Stimulated activated CD4-positive, alpha-beta T cell treated with anti-CD3 and anti-CD28 coated beads, Interleukin-15, amount 100 ng/mL, for 48 hours (primary cell): ENCODE measurements around the gene MANSC1.

Source experiments
- DNase-seq, 2 donors: peaks; one replicate each; pipeline ENCODE4 v3.0.0-alpha.2; 2020; ENCODE audit warnings: low read depth in 2 of 2

MANSC1 gene

DNA sequence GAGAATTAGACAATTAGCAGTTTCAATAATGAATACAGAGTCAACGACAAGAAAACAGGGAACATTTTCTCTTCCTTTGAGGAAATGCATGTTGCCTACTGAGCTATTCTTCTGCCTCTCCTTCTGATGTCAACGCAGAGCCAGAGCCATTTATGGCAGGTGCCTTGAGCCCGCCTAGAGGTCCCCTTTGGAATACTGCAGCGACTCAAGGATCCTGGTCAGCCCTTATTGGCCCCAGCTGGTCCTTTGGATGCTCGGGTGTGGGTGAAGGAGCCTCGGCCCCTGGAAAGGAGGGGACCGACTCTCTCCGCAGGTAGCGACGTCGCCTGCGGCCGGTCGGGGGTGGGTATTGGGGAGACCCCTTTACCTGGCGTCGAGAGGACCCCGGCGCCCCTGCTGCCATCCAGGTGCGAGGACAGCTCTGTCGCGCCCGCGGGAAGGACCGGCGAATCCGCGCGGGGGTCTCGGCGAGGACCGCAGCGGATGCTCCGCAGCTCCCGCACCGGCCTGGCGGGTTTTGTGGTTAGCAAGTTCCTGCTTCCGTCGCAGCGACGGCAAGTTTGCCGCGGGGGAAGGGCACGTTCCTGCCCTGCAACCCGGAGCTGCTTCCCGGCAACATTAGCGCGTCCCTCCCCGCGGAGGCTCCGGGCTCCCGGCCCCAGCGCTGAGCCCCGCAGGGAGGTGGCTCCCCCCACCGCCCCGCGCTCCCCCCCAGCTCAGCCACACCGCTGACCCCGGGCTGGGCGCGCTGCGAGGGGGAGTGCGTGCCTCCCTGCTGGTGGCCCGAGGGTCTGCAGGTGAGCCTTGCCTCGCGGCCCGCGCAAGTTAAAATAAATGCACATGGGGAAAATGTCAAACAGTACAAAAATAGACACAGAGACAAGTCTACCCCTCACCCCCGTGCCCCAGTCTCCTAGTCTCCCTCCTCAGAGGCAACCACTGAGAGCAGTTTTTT is at the start of gene MANSC1:
TSS of gene MANSC1 (minus strand) at position 532 of the 955 bp plus-strand sequence. CDS start 6,928 bp downstream, outside the sequence.
- DNase-seq, result peak in 1 of 2 donors; percentile 39

DNA sequence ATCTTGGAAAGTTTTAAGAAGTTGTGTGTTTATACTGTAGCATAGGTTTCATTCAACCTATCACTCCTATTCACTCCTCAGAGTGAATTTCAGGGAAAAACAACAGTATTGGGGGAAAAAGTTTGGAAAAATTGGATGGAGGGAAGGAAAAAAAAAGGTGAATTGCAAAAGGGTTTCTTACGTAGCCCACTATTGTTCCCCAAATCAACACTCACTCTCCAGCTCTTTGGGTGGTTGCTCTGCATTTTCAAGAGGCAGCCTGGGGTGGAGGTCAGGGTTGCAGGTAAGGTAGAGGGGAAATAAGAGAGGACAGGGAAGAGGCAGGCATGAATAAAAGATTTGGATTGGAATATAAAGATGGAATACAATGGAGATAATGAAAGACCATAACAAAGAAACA is 49.1 kb upstream of the MANSC1 start:
- no peak for DNase-seq

DNA sequence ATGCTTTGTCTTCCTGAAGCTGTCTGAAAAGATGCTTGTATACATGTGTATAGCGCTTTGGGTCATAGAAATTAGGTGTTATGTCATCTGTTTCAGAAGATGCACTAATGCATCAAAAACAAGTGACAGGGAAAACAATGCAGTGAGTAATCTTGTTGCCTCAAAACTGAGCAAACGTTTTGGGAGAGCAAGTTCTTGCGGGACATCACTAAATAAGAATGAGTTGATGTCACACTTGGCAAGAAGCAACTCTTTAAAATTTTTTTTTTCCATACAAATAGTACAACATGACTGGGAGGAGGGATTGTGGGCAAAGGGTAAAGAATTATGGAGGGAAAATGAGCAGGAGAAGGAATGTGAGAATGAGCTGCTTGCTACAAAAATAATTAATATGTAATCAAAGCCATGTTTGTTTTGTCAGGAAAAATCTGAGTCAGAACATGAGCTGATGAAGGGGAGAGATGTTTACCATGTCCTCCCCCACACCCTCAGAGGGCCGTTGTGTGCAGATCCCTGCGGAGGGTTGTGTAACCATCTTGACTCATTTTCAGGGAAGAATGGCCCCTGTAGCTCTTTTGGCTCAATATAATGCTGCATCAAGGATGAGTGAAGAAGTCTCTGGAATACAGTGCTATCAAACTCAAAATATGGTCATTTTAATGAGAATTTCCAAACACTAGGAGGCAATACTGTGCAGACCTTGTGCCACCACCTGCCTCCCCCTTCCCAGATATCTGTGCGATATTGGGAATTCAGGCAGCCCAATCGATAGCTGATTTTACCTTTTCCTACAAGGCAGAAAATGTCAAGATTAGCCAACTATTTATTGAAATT is 48.2 kb upstream of the MANSC1 start:
- no peak for DNase-seq

DNA sequence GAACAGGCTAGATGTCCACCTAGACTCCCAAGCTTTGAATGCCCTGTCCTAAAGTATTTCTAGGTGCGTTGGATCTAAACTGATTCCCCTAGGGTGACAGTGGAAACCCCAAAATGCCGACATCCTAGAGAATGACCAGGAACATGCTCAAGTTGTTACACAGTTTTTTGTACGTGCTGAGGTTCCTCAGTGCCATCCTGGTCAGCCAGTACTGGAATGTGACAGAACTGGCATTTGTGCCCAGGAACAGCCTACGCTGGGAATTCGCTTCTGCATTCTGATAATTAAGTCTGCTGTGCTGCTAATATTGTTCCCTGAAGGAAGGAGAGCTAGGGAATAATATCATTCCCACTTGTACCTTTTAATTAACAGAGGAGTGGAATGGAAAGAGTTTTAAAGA is 47.1 kb upstream of the MANSC1 start:
- DNase-seq, result no peak

DNA sequence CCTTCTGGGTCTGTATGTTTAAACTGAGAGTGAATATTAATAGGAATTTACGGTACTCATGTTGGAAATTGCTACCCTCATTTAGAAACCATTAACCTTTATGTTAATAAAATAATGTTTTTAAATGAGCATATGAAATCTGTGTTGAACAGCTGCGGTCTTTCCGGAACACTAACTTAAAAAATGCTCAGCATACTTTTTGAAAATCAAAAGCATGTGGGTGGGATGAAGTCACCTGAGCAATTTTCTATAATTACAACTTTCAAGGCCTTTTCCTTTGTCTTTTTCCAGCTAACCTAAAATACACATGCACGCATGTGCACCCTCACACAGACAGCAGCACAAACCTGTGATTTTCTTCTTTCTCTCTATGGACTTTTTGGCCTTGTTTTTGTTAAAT is 46.7 kb upstream of the MANSC1 start:
- DNase-seq, result no peak

DNA sequence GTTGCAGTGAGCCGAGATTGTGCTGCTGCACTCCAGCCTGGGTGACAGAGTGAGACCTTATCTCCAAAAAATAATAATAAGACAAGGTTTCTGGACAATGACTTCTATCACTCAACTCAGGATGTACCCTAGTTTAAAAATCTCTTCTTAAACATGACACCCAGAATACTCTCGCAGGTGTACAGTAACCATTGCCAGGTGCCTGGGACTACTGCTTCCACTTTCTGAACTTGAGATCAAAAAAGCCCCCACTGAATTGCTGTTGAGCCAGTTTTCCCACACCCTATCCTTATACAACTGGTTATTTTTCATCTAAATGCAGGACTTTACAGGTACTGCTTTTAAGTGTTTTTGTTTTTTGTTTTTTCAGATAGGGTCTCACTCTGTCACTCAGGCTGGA is 43.1 kb upstream of the MANSC1 start:
- DNase-seq, result no peak

GRCh38 chr12:12392413-12392812 is 42.4 kb upstream of the MANSC1 start:
- no peak for DNase-seq

DNA sequence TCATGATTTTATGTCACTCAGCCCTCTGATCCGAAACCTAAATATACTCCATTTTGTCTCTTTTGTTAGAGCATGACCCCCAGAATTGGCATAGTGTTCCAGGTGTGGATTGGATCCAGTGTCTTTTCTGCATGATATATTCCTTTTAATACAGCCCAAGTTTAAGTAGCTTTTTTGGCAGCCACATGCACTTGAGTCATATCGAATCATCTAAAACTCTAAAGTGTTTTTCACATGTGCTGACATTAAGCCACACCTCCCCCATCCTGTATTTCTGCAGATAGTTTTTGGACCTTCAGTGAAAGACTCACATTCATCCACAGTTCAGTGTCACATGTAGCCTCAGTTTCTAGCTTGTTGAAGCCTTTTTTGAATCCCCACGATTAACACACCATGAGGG is 37.5 kb upstream of the MANSC1 start:
- no peak for DNase-seq

- DNase-seq, result peak; percentile 37 to 41
These were observed 34.7 kb upstream of the MANSC1 start for GRCh38 chr12:12384571-12385340.

DNA sequence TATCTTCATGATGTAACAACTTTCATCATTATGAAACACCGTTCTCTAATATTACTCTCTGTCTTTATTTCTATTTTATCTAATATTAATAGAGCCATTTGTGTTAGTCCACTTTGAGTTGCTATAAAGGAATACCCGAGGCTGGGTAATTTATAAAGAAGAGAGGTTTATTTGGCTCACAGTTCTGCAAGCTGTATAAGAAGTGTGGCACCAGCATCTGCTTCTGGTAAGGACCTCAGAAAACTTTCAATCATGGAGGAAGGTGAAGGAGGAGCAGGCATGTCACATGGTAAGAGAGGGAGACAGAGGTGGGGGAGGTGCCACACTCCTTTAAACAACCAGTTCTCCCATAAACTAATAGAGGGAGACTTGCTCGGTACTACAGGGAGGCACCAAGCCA is 31.9 kb upstream of the MANSC1 start:
- no peak for DNase-seq

- no peak for DNase-seq
These were observed 31.0 kb upstream of the MANSC1 start for GRCh38 chr12:12380949-12381593.

DNA sequence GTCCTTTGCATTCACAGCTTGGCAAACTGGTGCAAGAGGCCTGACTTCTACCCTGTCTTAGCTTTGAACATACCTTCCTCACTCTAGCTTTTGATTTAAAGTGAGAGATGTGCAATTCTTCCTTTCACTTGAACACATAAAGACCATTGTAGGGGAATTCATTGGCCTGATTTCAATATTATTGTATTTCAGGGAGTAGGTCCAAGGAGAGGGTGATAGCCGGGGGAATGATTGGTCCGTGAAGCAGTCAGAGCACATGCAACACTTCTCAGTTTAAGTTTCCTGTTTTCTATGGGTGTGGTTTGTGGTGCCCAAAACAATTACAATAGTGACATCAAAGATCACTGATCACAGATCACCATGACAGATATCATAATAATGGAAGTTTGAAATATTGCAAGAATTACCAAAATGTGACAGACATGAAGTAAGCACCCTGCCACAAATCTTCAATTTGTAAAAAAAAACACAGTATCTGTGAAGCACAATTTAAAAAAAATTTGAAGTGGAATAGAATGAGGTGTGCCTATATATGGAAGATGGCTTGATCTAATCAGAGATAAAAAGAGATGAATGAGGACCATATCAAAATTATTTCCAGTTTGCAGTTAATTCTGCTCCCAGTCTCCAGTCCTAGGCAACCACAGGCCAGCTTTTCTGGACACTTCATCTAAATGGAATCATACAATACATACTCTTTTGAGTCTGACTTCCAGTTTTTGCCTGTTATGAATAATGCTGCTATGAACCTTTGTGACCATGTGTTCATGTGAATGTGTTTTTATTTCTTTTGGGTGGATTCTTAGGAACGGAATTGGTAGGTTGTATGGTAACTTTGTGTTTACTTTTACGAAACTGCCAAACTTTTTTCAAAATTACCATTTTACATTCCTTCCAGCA is 30.0 kb upstream of the MANSC1 start:
- no peak for DNase-seq

- DNase-seq, result no peak
These were observed 28.6 kb upstream of the MANSC1 start for GRCh38 chr12:12378616-12379015.

GRCh38 chr12:12376646-12377448 is 26.8 kb upstream of the MANSC1 start:
- no peak for DNase-seq

GRCh38 chr12:12372946-12373722 is 23.1 kb upstream of the MANSC1 start:
- no peak for DNase-seq

- no peak for DNase-seq
These were observed 17.5 kb upstream of the MANSC1 start for GRCh38 chr12:12367482-12367998.

- DNase-seq, result no peak
These were observed 16.8 kb upstream of the MANSC1 start for GRCh38 chr12:12366701-12367481.
